GM21576 (cell line): ENCODE results near the gene KCNK17.
A peak's percentile ranks its signal among the peaks of the same experiment; 100 is the strongest.

Source experiments
- ATAC-seq: cut with Tn5 transposase; IDR thresholded peaks from one replicate; pipeline ENCODE4 v1.9.1; 2021; ENCODE audit warnings: mild to moderate bottlenecking, moderate library complexity; ENCODE audit not compliant: unreplicated experiment

Gene KCNK17, protein sequence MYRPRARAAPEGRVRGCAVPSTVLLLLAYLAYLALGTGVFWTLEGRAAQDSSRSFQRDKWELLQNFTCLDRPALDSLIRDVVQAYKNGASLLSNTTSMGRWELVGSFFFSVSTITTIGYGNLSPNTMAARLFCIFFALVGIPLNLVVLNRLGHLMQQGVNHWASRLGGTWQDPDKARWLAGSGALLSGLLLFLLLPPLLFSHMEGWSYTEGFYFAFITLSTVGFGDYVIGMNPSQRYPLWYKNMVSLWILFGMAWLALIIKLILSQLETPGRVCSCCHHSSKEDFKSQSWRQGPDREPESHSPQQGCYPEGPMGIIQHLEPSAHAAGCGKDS

DNA sequence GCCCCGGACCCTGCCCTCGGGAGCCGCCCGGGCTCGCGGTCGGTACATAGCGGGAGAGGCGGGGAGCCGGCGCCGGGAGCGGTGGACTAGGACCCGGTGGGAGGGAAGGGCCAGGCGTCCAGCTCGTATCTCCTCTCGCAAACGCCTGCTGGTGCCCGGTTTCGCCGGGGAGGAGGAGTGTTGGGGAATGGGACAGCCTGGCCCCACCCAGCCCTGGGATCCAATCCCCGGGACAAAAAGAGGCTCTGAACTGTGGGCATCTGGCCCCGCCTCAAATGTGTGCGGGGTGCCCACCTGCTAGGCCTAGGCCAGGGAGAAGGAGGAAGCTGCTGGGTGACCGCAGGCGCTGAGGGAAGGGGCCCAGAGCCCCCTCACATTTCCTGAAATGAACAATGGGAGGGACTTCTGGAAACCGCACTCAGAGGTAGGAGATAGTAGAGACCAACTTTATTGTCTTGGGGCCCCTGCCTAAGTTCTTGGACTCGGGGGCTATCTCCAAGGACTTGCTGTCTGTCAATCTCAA is at the start of gene KCNK17:
Gene KCNK17, minus strand, starts transcription at position 147 of the 523 bp plus-strand sequence. Its CDS starts 99 bp downstream, at position 48.
- ATAC-seq = no peak

DNA sequence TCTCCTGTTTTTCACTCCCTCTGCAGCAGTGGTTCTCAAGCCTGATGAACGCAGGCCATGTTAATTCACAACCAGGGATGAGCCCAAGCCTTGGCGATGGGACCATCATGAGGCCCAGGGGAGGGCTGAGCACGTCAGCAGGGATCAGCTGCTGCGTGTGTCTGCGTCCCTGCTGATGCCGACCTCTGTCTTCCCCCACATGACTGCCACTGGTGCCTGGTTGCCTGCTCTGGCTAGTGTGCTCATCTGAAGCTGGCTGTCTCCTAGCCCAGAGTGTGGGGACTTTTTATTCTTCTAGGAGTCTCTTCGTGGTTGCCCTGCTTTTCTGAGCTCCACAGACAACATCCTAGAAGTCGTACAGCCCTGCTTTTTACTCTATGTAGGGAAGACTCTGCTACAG is 49.1 kb upstream of the KCNK17 start:
- ATAC-seq = no peak

DNA sequence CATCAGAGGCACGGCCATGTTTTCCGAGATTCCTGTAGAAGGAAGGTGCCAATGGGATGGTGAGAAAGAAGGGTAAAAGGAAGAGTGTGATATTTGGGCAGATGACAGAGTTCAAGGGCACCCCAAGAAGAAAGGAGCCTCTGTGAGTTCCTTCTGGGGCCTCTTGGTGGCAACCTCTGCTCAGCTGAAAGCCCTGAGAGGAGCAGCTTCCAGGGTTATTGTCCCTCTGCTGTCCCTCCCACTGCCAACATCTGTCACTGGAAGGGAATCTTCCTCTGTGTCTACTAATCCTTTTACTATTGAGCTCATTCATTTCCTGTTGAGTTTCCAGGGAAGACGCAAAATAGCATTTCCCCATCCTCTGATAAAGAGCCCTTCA is 48.3 kb upstream of the KCNK17 start:
- ATAC-seq = no peak

DNA sequence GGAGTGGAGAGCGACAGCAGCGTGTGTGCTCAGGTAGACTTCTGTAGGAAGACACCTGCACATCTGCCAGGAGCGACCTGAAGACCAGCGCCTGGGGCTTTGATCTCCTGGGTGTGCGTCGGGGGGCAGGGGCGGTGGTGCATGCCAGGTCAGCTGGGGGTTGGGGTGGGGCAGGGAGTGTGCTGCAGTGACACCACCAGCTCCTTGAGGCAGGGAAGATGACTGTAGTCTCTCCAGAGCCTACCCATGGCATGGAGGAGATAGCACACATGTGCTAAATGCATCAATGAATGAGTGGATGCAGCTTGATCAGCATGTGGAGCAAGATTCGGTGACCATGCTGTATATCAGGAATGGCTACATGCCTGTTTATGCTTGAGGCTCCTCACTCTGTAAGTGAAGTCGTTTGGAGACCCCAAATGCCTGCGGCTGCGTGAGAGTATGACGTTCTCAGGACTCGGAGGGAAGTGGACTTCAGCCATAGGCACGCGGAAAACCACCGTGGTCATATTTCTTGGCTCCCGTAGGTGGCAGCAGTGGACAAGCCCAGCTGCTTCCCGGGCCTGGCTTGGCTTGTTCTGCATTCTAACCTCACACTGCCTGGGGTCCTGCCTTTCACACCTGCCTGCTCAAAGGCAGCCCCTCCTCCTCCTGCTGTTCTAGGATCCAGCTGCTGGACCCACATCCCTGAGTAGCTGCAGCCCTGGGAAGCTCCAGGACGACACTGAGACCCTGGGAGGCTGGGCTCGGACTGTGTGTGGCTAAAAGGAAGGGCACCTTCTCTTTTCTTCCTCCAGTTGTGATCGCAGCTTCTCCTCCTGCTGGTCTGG is 47.7 kb upstream of the KCNK17 start:
- ATAC-seq = peak; percentile 66

DNA sequence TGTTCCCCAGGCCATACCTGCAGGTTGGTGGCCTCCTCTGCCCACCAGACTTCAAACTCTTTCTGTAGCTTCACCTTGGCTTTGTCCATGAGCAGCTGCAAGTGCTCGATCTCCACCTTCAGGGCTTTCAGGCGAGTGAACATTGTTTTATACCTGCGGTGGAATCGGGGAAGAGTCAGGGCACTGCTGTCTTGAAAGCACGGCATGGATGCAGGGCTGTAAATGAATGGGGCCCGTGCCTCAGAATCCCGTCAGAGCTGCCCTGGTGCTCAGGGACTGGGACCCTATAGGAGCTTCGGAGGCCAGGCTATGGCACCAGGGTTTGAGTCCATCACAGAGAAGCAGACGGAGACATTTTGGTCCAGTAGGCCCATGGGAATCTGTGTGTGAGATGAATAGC is 46.2 kb upstream of the KCNK17 start:
- ATAC-seq = no peak

DNA sequence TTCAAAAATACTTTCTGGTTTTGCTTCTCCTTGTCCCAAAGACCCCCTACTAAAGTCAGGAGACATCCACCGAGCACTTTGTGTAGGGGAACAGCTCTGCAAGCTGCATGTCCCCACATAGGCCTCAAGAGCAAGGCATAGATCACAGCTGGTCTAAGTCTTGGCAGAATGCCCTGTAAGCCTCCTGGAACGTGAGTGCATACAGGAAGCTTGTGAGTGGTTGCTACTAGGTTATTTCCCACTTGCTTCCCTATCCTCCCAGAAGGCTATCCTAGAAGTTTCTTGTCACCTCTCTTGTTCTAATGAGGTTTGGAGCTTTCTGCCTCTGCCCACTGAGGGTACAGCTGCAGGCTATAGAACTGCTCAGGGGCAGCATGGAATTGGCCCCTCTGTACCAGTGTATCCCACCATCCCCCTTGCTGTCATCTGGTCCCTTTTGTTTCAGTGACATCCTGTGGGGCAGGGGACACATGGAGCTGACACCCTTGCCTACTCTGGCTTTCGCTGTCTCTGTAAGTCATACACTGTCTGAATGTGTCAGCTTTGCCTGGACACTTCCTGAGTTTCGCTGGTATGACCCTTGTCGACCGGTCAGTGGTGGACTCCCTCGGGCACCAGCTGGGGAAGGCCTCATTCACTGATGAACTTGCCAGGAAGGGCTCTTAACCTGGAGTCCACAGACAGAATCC is 43.9 kb upstream of the KCNK17 start:
- no peak for ATAC-seq

DNA sequence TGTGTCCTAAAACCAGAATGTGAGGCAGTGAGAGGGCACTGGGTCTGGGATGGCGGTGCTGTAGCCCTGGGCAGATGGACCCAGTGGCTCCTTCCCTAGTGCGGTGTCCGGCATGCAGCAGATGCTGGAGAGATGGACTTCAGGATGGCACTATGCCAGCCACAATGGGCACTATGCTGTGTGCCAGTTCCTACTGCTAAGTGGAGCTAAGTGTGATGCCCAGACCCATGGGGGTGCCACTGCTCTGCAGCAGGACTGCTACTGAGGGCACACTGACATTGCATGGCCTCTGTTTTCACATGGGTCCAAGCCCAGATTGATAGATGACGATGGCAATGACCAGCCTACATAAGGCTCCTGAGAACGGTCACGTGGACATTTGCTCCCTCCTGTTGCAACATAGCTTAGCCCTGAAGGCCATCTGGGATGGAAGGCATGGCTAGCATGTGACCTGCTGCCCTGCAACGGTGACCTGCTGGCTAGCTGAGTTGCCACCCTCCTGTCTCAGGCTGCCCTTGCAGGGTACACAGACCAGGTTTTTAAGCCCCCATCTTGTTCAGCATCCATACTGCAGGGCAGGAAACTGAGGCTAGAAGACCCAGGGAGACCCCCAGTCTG is 39.6 kb upstream of the KCNK17 start:
- no peak for ATAC-seq

DNA sequence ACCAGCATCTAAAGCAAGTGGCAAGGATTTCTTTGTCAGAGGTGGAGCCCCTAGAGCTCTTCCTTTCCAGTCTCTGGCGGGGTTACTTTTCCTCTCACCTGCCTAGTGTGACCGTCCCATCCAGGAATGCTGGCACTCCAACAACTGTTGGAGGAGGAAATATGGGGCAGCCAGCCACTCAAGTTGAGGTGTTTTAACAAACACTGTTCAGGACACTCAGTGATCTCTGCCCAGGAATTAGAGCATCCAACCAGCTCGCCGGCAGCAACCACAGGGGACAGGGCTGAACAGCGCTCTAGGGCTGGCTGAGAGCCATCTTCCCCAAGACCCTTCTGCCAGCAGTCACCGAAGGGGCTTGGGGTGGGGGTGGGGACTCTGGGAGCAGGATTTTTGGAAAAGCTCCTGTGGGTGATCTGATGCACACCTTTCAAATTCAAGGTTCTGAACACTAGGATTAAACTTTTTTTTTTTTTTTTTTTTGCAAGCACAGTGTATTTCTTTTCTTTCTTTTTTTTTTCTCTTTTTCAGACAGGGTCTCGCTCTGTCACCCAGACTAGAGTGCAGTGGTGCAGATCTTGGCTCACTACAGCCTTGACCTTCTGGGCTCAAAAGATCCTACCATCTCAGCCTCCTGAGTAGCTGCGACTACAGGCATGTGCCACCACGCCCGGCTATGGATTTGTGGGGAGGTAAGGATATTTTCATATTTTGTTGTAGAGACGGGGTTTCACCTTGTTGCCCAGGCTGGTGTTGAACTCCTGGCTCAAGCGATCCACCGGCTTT is 36.7 kb upstream of the KCNK17 start:
- no peak for ATAC-seq

DNA sequence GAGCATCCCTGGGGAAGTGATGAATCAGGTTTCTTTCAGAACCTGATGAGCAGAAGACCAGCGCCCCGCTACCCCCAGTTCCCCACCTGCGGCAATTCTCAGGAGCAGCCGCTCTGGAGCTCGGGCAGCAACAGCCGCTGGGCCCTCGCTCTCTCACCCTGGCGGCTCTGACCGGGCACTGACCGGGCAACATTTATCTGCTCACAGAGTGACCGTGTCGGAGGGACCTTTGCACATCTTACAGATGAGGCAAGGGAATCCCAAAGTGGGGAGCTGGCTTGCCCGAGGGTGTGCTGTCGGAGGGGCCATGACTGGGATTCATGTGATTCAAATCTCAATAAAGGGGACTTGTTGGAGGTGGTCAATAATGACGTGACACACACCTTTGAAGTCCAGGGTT is 34.5 kb upstream of the KCNK17 start:
- no peak for ATAC-seq

DNA sequence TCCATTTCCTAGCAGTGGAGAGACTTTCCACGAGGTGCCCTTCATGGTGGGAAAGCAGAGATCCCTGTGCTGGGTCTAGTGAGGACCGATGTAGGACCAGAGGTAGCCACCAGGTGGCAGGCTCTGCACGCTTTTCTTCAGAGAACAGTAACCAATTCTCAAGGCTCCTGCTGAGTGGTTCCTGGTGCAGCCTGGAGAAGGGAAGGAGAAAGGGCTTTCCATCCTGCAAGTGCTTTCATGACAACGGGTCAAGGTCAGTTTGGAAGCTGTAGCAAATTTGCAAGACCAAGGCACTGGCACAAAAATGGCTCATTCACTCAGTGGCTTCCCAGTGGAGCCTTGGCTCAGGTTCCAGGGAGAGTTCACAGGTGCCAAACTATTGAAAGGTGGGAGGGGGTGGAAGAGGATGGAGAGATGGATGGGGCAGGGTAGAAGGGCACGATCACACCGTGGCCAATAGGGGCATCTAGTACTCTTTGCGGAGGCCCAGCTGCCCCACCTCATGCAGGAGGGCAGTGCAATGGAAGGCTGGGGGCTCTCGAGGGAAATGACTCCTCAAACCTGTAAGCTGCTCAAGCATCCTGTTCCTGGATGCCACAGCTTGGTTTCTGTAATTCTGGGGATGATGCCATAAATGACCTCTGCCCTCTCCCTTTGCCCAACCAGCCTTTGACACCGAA is 33.8 kb upstream of the KCNK17 start:
- peak; percentile 53 for ATAC-seq

DNA sequence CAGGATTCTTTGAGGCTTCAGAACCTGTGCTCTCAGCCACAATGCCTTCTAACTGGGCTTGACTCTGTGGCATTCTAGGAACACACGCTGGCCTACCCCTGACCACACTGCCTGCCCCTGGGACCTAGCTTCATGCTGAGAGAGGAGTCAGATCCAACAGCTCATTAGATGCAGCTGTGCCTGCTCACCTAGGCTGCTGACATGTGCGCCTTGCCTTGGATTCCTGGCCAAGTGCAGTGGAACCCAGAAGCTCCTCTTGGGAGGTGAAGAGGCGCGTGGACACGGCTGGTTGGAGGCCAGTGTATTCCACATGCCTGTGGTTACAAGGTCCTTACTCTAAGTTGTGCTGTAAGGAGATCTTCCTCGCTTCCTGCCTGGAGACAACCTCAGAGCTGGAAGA is 33.0 kb upstream of the KCNK17 start:
- no peak for ATAC-seq

DNA sequence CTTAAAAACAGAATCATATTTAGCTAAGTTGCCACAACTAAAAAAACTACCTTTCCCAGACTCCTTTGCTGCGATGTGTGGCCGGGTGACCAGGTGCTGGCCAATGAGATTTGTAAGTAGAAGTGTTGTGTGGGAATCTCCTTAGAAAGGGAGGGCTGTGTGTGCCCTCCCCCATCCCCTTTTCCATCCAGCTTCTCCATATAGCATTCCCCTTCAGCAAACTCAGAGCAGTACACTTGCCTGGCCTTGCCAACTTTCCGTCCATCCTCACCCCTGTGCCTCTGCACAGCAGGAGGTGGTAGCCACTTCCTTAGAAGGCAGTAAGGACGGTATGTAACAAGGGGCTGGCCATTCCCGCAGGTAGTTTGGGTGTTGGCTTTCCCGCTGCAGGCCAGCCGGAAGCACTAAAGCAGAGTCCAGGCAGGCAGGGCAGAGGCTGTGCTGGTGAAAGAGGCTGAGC is 30.6 kb upstream of the KCNK17 start:
- no peak for ATAC-seq

DNA sequence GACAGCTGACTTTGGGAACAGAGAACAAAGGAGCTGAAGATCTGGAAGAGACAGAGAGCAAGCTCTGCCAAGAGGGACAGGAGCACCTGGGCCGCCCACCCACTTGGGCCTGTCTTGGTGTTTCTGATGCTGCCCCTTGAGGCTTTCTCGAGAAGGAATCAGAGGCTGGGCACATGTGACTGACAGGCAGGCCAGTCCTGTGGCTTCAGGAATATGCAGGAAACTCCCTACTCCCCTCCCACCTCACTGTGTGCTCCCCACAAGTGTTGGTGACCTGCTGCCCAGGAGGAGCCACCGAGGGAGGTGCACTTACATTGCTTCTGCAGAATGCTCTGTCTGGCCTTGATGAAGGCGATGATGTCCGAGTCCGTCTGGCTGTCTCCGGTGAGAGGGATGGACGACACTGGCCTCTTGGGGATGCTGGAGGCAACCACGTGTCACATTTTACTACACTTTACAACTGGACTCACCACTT is 29.2 kb upstream of the KCNK17 start:
- ATAC-seq = no peak

DNA sequence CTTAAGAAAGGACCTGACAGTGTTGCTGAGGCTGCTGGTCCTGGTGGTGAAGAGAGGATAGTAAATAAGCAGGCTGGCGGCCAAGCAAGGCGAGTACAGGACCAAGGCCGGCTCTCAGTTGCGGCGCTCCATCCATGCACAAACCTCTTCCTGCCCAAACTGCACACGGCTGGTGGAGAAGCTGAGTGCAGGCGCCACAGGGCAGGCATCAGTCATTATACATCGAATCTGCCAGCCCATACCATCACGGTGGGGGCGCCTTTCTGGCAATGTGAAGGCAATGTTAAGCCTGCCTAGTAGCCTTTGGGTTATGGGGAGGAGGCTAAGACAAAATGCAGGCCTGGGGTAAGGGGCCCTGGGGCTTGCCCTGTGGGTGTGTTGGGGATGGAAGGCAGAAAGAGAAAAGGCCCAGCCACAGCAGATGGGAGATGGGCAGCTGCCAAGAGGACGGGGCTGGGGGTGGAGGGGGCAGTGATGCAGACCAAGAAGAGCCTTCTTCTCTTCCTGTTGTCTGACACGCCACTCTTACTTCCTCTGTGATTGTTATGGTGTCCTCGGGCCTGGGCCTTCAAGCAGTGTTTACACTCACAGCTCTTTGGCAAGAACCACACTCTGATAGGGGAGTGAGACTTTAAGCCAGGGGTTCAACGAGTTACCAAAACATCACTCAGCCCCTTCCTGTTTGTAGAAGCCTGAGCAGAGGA is 28.6 kb upstream of the KCNK17 start:
- no peak for ATAC-seq

DNA sequence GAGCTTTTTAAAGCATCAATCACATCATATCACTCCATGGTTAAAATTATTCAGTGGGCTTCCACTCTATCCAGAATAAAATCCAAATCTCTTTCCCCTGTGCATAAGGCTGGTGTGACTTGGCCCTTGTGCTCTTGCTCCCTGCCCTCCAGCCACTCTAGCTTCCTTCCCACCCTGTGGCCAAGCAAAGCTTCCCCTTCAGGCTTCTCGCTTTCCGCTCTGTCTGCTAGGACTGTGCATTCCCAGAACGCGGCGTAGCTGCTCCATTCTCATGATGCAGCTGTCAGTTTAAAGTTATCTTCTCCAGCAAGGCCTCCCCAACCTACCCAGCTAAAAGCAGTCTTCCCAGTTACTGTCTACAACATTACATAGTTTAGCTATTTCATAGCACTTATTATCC is 27.7 kb upstream of the KCNK17 start:
- no peak for ATAC-seq

DNA sequence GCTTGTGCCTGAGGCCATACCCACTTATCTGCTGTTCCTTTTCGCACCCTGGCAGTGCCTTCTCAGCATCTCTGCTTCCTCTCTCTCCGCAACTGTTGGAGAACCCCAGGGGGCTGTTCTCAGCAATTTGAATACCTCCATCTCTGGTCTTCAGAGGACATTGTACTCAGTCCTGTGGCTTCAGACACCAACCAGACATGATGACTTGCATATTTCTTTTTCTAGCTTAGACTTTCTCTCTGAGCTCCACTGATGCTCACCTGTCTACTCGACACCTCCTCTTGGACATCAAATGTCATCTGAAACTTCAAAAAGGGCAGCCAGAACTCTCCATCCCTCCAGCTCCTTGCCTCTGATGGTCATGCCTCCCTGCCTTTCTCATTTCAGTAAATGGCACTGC is 27.1 kb upstream of the KCNK17 start:
- no peak for ATAC-seq

DNA sequence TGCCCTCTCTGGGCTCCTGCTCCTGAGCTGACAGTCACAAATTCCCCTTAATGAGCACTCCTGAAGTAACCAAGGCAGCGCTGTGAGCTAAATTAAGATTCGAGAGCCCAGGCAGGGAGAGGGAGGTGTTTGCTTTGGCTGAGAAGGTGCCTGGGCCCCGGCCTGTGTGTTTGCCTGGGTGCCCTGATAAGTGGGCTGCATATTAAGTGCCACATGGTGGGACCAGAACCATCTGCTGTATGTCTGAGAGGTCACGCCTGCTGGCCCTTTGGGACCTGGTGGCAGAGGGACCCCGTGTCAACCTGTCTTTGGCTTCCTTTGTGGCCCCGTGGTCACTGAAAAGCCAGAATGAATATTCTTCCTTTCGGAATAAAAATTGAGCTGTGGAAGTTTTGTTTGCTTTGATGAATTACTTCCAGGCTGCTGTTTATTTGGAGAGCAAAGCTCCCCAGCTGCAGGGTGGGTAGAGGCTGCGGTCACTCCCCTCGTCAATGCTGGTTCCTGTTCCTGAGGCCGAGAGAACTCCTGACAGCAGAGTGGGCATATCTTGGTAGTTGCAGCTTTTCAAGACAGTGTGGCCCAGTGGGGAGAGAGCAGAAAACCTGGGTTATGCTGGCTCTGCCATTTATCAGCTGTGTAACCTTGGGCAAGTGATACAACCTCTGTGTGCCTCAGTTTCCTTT is 25.8 kb upstream of the KCNK17 start:
- no peak for ATAC-seq
